VCaP (cell line): Measurements from ENCODE around the gene PPHLN1.

Source experiments
- H3K27ac ChIP-seq: fragments of 450-650 bp; 2 replicates; pipeline ENCODE4 v1.5.1; 2017
- TF ChIP-seq, protein P1 (sequence below): fragments of 450-650 bp; conservative IDR thresholded peaks from 2 replicates; pipeline ENCODE4 v1.5.1; 2017; ENCODE audit warnings: mild to moderate bottlenecking, moderate library complexity

The PPHLN1 gene

DNA sequence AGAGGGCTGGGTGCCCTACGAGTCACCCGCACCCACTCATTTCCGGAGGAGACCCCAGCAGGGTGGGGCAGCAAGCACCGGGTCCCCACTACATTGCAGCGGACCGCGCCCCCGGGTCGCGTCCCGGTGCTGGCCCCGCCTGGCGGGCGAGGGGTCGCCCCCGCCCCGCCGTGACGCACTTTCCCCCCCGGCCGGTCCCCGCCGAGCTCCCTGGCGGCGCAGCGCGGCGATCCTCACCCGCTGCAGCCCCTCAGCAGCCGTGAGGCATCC, 157.5 kb downstream of the PPHLN1 start:
- TF ChIP-seq, protein P1, sequence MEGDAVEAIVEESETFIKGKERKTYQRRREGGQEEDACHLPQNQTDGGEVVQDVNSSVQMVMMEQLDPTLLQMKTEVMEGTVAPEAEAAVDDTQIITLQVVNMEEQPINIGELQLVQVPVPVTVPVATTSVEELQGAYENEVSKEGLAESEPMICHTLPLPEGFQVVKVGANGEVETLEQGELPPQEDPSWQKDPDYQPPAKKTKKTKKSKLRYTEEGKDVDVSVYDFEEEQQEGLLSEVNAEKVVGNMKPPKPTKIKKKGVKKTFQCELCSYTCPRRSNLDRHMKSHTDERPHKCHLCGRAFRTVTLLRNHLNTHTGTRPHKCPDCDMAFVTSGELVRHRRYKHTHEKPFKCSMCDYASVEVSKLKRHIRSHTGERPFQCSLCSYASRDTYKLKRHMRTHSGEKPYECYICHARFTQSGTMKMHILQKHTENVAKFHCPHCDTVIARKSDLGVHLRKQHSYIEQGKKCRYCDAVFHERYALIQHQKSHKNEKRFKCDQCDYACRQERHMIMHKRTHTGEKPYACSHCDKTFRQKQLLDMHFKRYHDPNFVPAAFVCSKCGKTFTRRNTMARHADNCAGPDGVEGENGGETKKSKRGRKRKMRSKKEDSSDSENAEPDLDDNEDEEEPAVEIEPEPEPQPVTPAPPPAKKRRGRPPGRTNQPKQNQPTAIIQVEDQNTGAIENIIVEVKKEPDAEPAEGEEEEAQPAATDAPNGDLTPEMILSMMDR: no peak
- peak overlapping the region; percentile 34; the same call in 1 of the 2 replicates for H3K27ac ChIP-seq

DNA sequence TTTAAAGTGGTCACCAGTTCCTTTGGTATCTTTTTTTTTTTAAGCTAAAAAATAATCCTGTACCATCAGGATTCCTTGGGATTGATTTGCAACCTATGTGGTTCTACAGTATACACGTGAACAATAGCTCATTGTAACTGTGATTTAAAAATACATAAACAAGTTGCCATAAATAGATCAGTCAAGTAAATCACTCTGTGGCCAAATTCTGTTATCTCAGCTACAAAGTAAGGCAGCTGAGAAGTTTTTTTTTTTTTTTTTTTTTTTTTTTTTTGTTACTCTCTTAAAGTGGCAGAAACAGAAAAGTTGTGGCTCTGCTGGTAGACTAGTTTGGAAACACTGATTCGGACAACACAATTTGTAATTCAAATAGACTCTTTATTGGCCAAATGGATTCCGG, 159.0 kb downstream of the PPHLN1 start:
- TF ChIP-seq, protein P1: no peak
- no peak overlapping the region for H3K27ac ChIP-seq

DNA sequence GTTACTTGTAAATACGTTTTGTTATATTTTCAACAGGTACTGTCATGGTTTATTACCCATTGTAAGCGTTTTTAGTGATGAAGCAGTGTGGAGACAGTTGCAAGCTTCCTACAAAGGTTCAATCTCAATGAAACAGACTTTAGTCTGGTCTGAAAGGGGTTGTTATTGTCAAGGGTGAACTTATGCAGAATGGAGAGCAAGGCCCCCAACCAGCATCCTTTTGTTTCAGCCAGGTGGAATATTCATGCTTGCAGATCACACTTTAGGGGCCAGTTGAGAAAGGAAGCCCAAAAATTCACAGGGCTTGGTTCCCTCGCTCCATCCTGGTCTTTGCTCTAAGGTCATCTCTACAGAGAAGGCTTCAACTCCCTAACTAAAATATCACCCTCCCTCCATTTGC, 159.9 kb downstream of the PPHLN1 start:
- H3K27ac ChIP-seq: no peak overlapping the region
- TF ChIP-seq, protein P1: no peak

DNA sequence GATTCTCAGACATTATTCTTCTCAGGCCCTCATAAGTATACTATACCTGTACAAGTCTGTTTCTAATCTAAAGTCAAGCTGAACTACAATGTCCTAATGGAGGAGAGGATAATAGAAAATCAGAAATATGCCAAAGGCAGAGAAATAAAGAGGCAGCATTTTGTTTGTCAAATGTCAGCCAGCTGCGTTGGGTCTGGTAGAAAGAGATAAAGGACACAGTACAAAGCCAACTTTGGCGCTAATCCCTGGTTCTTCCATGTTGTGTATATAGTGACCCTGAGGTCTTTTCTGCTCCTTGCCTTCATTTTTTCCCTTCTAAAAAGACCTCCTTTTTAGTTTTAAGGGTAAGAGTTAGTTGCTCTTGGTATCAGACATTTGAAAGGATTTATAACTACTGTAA, 160.4 kb downstream of the PPHLN1 start:
- TF ChIP-seq, protein P1: no peak
- H3K27ac ChIP-seq: no peak overlapping the region

DNA sequence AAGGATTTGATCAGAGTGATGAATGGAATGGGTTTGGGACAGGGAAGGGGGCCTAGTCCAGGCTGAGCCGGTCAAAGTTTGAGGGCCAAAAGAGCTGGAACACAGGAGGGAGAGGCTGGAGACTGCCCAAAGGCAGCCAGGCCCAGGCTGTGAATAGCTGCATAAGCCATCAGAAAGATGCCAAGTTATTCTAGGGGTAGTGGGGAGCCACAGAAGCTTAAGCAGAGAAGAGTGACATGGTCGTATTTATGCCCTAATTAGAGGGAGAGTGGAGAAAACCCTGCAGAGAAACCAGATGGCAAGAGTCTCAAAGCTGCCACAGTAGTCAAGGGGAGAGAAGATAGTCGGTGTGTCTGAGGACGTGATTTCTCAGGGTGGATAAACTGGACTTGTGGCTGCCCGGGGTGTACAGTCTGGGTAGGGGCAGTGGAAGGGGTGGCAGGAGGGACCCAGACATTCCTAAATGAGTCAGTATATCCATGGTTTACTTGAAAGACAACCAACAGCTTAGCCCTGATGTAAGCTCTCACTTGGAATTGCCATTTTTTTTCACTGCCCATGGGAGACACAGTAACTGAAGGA, 164.4 kb downstream of the PPHLN1 start:
- no peak overlapping the region for H3K27ac ChIP-seq
- TF ChIP-seq, protein P1: no peak
